Lung (tissue), 12 donors: Measurements from ENCODE around the gene ORC3. TPM values are rescaled to one million over a fixed set of nuclear protein-coding genes. Genes with fewer than 3 reads are reported as not detected.

Experiments
- ATAC-seq: fragments of 200-7000 bp; cut with Tn5 transposase; one replicate; pipeline ENCODE4 v1.9.1; 2020; ENCODE audit warnings: moderate number of reproducible peaks; ENCODE audit not compliant: insufficient read depth, low FRiP score
- DNase-seq, 3 donors: peaks; one replicate each; pipeline ENCODE4 v3.0.0-alpha.2; 2013 to 2017
- H3K27ac ChIP-seq, 2 donors: one replicate each; pipeline ENCODE4 v1.5.1; 2013; ENCODE audit warnings: mild to moderate bottlenecking in 2 of 2, moderate library complexity in 2 of 2, control low read depth in 1 of 2, inconsistent platforms in 1 of 2, low read depth in 1 of 2, low read length in 1 of 2
- H3K27me3 ChIP-seq, 3 donors: one replicate each; pipeline ENCODE4 v1.5.1; 2013; ENCODE audit warnings: low read length in 2 of 3; ENCODE audit not compliant: control insufficient read depth in 3 of 3, insufficient read depth in 3 of 3
- H3K36me3 ChIP-seq, 4 donors: one replicate each; pipeline ENCODE4 v1.5.1; 2013; ENCODE audit warnings: low read length in 4 of 4, mild to moderate bottlenecking in 1 of 4, moderate library complexity in 1 of 4; ENCODE audit not compliant: control insufficient read depth in 4 of 4, insufficient read depth in 4 of 4
- H3K4me1 ChIP-seq, 5 donors: one replicate each; pipeline ENCODE4 v1.5.1; 2013; ENCODE audit warnings: low read length in 5 of 5, mild to moderate bottlenecking in 2 of 5, moderate library complexity in 1 of 5; ENCODE audit not compliant: control insufficient read depth in 5 of 5, insufficient read depth in 5 of 5
- H3K4me3 ChIP-seq: one replicate; pipeline ENCODE4 v1.5.1; 2013; ENCODE audit warnings: mild to moderate bottlenecking, control low read depth, moderate library complexity
- H3K9ac ChIP-seq, 2 donors: one replicate each; pipeline ENCODE4 v1.5.1; 2013; ENCODE audit warnings: low read length in 2 of 2, control low read depth in 1 of 2; ENCODE audit not compliant: insufficient read depth in 1 of 2
- H3K9me3 ChIP-seq, 4 donors: one replicate each; pipeline ENCODE4 v1.5.1; 2013; ENCODE audit warnings: low read length in 3 of 4, mild to moderate bottlenecking in 1 of 4, moderate library complexity in 1 of 4; ENCODE audit not compliant: control insufficient read depth in 4 of 4, insufficient read depth in 3 of 4
- WGBS, 2 donors: extraction: QIAGEN DNeasy Blood & Tissue Kit; methylation state at CpG; one replicate each; pipeline ENCODE4 v1.1.7; 2013; 5-methylcytosine and 5-hydroxymethylcytosine counted together
- polyA plus RNA-seq, 2 donors: library from polyadenylated mRNA; stranded (reverse); fragments of 200-250 nt; gene quantifications; one replicate each; pipeline ENCODE4 v1.2.1, GENCODE V29; 2013
- total RNA-seq, 2 donors: library from RNA; depleted of rRNA in 1 of 2; stranded (reverse); fragments of >200 nt in 1 of 2; gene quantifications; one replicate each; pipeline ENCODE4 v1.2.1, GENCODE V29; 2014 to 2021
- TF ChIP-seq, protein P1 (sequence below): IDR thresholded peaks from 2 replicates; pipeline ENCODE4 v1.5.1; 2012; ENCODE audit warnings: mild to moderate bottlenecking; ENCODE audit errors: control extremely low read depth, extremely low read depth
- donor health status: control.
- donor health status: control.
- donor health status: Bipolar disorder and iron deficiency.
- donor health status: healthy.
- donor health status: DM: yes; HTN: yes; CAD: no.

The ORC3 gene
- total and polyA plus RNA-seq, 4 donors = 12.0 to 30.3 (median 16.8) TPM

DNA sequence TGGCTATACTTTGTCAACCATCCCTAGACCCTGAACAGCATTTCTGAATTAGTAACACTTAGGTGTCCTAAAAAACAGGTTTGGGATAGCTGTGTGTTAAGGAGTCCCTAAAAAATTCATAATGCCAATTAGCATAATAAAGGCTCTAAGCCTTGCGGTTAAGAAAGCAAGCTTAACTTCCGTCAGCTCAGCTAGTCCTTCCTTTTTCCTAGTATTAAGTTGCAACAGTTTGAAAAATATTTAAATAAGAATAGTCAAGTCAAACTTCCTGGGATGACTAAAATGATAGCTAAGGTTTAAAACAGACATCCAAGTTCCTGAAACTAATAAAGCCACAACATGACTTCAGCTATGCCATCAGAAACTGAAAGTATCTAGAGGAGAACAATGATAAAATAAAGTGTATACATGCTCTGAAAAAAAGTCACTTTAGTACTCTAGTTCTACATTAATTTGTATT lies 108.6 kb downstream of the ORC3 start:
- Histone ChIP-seq H3K4me1 (peaks cover 3 to 33% (median 8%) of the 10 kb centered on the region in 5 donors), H3K9ac (peak overlapping the region in 1 of 2 donors; percentile 97)

DNA sequence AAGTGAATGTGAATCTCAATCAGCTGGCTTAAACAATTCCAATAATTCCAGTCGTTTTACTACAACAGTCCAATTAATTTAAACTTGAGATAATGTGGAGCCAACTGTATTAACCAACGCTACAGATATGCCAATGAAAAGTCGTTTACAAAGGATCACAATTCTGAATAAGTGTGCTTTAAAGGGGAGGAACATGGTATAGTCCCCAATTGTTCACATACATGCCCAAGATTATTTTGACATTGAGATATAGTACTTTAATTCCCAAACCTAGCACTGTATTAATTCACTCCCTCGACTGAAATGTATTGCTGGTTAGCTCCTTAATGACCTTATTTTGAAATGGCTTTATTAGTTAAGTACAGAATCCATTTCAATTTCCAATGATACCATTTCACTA lies 109.6 kb downstream of the ORC3 start:
- 3 to 8% methylated on average over 4 of the region's 4 CpGs for WGBS, 2 donors
- Histone ChIP-seq H3K4me1 (peaks cover 0 to 25% (median 8%) of the 10 kb centered on the region in 5 donors), H3K36me3 (peaks cover 0 to 5% (median 0%) of the 10 kb centered on the region in 4 donors), H3K27ac (no peak overlapping the region), H3K4me3 (no peak overlapping the region), H3K27me3 (no peaks in the 10 kb centered on the region), H3K9me3 (no peaks in the 10 kb centered on the region), H3K9ac (peak overlapping the region in 1 of 2 donors; percentile 97)
- DNase-seq = peak in 2 of 3 donors; percentile 25 to 48
- TF ChIP-seq, protein P1, sequence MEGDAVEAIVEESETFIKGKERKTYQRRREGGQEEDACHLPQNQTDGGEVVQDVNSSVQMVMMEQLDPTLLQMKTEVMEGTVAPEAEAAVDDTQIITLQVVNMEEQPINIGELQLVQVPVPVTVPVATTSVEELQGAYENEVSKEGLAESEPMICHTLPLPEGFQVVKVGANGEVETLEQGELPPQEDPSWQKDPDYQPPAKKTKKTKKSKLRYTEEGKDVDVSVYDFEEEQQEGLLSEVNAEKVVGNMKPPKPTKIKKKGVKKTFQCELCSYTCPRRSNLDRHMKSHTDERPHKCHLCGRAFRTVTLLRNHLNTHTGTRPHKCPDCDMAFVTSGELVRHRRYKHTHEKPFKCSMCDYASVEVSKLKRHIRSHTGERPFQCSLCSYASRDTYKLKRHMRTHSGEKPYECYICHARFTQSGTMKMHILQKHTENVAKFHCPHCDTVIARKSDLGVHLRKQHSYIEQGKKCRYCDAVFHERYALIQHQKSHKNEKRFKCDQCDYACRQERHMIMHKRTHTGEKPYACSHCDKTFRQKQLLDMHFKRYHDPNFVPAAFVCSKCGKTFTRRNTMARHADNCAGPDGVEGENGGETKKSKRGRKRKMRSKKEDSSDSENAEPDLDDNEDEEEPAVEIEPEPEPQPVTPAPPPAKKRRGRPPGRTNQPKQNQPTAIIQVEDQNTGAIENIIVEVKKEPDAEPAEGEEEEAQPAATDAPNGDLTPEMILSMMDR = no peak
- no peak for ATAC-seq

More for the DNA sequence above, 108.6 kb downstream of the ORC3 start:
- ATAC-seq (no peak), DNase-seq (peak in 2 of 3 donors; percentile 25 to 38)
- H3K4me3 ChIP-seq = no peak overlapping the region
- TF ChIP-seq, protein P1 = no peak
- H3K27me3 ChIP-seq = no peaks in the 10 kb centered on the region
- 0 to 9% methylated on average over 2 of the region's 2 CpGs for WGBS, 2 donors
- no peaks in the 10 kb centered on the region for H3K9me3 ChIP-seq
- H3K36me3 ChIP-seq = peaks cover 0 to 5% (median 0%) of the 10 kb centered on the region in 4 donors
- H3K27ac ChIP-seq = peak overlapping the region in 1 of 2 donors; percentile 27

DNA sequence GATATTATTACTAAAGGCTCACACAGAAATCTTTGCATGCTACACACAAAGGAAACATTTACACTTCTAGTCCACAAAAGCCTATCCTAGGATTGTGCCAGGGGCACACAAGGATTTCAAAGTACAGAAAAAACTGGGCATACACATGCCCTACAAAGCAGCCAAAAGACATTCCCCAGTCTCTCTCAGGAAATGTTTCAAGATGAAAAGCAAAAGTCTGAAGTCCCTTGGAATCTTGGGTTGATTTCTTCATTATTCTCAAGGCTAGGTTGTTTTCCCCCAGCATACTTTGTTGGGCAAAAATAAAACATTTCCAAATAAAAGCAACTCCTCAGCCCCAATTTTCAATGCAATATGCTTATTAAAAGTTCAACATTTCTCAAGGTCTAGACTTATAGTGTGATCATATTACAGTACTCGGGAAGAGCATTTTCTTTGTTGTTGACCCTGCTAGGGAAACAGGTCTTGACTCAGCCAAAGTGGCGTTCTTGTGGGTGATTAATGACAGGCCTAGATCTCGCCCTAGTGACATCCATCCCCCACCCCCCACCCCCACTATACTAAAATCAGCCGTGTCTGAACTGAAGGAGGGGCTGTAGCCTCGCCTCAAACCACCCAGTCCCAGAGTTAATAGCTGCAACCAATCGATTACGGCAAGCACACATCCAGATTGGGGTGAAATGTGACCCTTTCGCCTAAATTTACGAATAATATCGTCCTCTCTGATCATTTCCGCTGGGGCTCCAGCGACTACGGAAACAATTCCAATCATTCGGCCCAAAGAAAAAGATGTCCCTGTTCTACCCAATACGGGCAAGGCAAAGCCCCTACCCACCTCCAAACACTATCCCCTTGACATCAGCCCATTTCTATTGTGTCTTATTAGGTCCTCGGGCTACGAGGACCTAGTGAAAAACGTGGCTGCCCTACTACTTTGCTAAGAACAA lies 110.7 kb downstream of the ORC3 start:
- peak overlapping the region; percentile 90 to 97 for H3K9ac ChIP-seq
- H3K27me3 ChIP-seq = no peaks in the 10 kb centered on the region
- TF ChIP-seq, protein P1 = no peak
- WGBS, 2 donors = 0% methylated on average over 18 of the region's 18 CpGs
- peaks cover 0 to 5% (median 0%) of the 10 kb centered on the region in 4 donors for H3K36me3 ChIP-seq
- H3K27ac ChIP-seq = peak overlapping the region; percentile 99
- DNase-seq (peak; percentile 59 to 86 (median 79)), ATAC-seq (no peak)
- H3K4me3 ChIP-seq = peak overlapping the region; percentile 98
- H3K4me1 ChIP-seq = peaks cover 0 to 20% (median 8%) of the 10 kb centered on the region in 5 donors
- H3K9me3 ChIP-seq = no peaks in the 10 kb centered on the region
